Sciatic nerve (tissue), 2 donors: ENCODE results near the gene DCK. TPM values are rescaled to one million over a fixed set of nuclear protein-coding genes. Genes with fewer than 3 reads are reported as not detected.
"Not testable (repeated sequence)": the region's sequence is repeated elsewhere in the genome, so short reads cannot be mapped to it uniquely, and the experiment has no call there.

Source experiments
- ATAC-seq: fragments of 200-7000 bp; cut with Tn5 transposase; one replicate; pipeline ENCODE4 v1.9.1; 2020; ENCODE audit warnings: mild to moderate bottlenecking, moderate library complexity
- DNase-seq: peaks from one replicate; pipeline ENCODE4 v3.0.0-alpha.2; 2020; ENCODE audit warnings: low spot score
- intact Hi-C: fragments of 100-400 bp; cut with DNase I; formaldehyde crosslinking; loops from one replicate; pipeline ENCODE4 v1.14.2; 2022
- total RNA-seq: library from RNA; stranded (reverse); fragmentation: NEBNext Ultra II Directional; extraction: Animal tissue kit (Norgen Biotek cat#: 25700); gene quantifications from one replicate; pipeline ENCODE4 v1.2.1, GENCODE V29; 2021
- donor health status: DM: no; HTN: no; CAD: no.
- donor health status: DM: no; HTN: no; CAD: no.

The DCK gene
- total RNA-seq, 1 donor from 2014 or later = 12.6 TPM

DNA sequence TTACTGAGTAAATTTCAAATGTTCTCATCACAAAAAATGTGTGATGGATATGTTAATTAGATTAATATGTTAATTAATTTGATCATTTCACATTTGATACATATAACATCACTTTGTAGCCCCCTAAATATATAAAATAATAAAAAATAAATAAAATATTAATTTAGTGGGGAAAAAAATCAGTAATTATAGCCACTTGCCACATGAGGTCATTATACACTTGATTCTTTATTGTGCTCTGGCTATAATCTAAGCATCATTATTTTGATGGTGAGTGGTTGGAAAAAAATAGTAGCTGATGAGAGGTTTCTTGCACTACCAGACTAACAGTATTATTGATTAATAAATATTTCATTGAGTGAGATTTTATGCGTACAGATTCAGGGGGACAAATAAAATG, 57.4 kb downstream of the DCK start:
- intact Hi-C loops = no loop called here
- DNase-seq (no peak), ATAC-seq (no peak)

DNA sequence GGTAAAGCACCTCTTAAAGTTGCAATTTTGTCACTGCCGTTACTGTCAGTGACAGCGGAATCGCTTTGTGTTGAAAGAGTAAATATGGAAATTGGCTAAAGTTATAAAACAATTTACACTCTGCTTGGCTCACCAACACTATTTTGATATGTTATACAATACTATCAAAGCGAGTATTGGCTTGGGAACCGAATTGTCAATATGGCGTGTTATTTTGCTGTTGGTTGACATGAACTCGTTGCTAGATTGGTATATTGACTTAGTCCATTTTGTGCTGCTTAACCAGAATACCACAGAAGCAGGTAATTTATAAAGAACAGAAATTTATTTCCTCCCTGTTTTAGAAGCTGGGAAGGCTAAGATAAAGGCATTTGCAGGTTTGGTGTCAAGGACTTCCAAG, 58.6 kb downstream of the DCK start:
- DNase-seq (no peak), ATAC-seq (no peak)
- intact Hi-C loops = no loop called here

DNA sequence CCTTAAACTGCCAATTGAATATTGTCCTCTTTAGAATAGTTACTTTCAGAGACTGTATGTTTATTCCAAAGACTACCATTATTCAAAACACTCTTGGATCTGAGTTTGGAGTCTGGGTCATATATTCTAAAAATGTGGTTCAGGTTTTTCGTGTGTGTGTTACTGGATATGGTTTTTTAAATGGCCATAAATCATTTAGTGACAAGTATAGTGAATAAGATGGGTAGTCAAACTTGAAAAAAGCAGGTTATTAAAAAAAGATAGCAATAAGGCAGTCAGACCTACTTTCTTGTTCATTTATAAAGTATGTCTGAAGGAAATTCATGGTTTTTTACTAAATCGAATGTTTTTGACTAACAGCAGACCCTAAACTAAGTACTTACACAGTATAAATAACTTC, 59.3 kb downstream of the DCK start:
- no peak for ATAC-seq
- no peak for DNase-seq
- intact Hi-C loops = no loop called here

DNA sequence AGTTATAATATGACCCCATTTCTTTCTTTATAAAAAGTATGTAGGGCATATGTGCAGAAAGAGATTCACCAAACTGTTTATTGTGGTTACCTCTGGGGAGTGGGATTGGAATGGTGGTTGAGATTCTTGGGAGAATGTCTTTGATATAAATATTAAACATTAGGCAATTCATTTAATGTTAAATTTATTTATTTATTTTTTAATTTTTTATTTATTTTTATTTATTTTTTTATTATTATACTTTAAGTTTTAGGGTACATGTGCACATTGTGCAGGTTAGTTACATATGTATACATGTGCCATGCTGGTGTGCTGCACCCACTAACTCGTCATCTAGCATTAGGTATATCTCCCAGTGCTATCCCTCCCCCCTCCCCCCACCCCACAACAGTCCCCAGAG, 60.2 kb downstream of the DCK start:
- DNase-seq, ATAC-seq: not testable (repeated sequence)

DNA sequence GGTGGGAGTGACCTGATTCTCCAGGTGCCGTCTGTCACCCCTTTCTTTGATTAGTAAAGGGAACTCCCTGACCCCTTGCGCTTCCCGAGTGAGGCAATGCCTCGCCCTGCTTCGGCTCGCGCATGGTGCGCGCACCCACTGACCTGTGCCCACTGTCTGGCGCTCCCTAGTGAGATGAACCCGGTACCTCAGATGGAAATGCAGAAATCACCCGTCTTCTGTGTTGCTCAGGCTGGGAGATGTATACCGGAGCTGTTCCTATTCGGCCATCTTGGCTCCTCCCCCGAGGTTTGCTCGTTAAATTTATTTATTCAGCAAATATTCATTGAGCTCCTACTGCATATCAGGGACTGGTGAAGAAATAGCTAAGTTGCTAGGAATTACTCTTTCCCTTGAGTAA, 66.1 kb downstream of the DCK start:
- ATAC-seq, intact Hi-C loops, DNase-seq: not testable (repeated sequence)

More for the DNA sequence above, 60.2 kb downstream of the DCK start:
- intact Hi-C loops = not testable (repeated sequence)

DNA sequence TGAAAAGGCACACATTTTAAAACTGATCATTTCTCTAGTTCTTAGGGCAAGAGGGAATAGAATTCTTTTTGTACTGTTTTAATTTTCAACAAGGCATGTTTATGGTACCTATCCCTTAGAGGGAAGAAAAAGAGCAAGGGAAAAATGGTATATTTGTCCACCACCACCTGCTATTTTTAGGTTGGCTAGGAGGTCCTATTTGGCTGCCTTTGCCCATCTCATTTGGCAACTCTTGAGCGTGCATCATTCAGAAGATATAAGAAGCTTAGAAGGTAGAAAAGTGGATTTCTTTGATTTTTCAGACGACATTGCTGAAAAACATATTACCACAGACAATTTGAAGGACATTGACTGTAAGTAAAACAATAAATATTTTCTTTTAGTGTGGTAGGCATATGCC, 69.0 kb downstream of the DCK start:
- DNase-seq = no peak
- no peak for ATAC-seq
- intact Hi-C loops = no loop called here

DNA sequence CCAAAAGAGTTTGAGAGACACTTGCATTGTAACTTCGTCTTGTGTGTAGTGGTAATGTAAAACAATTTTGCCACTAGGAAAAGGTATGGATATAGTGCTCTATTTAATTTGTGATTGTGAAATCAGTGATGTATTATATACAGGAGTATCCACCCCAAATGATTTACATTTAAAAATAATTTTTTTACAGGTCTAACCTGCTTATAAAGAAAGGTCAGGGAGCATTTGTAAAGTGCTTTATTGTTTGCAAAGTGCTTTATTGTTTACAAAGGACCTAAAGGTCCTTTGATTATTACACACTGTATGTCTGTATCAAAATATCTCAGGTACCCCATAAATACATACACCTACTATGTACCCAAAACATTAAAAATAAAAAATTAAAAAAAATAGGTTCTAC, 70.3 kb downstream of the DCK start:
- intact Hi-C loops = no loop called here
- DNase-seq = no peak
- ATAC-seq = no peak

DNA sequence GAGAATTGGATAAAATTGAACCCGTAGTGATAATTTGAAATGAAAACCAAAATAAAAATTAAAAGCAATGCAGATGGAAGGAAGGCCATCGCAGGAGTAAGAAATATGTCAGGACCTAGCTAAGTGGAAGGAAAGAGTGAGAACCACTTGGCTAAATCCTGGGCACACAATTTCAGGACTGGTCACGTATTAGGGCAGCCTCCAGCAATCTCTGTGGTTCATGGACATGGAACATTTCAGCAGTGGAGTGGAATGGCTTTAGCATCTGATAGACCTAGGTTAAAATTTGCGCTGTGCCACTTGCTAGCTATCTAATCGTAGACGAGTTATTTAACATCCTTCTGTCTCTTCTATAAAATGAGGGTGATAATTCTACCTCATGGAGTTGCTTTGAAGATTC, 71.1 kb downstream of the DCK start:
- DNase-seq (no peak), ATAC-seq (no peak)
- intact Hi-C loops = no loop called here

DNA sequence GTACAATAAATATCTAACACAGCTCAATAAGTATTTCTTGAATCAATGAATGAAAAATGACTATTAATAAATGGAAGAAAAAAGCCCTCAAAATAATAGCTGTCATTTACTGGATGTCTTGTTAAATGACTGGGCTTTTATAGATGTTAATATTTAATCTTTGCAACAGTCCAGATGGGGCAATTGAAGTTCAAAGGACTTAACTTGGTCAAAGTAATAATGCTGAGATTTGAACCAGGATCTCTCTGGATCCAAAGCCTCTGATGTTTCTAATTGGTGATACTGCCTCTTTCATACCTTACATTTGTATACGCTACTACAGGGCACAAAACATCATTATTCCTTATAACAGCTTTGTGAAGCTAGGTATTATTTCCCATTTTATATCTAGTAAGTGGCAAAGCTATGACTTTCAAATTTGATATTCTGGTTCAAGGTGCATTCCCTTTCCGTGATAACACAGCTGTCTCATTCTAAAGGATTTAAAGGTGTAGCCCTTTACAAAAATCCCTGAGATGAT, 72.6 kb downstream of the DCK start:
- intact Hi-C loops = no loop called here
- DNase-seq = no peak
- no peak for ATAC-seq

DNA sequence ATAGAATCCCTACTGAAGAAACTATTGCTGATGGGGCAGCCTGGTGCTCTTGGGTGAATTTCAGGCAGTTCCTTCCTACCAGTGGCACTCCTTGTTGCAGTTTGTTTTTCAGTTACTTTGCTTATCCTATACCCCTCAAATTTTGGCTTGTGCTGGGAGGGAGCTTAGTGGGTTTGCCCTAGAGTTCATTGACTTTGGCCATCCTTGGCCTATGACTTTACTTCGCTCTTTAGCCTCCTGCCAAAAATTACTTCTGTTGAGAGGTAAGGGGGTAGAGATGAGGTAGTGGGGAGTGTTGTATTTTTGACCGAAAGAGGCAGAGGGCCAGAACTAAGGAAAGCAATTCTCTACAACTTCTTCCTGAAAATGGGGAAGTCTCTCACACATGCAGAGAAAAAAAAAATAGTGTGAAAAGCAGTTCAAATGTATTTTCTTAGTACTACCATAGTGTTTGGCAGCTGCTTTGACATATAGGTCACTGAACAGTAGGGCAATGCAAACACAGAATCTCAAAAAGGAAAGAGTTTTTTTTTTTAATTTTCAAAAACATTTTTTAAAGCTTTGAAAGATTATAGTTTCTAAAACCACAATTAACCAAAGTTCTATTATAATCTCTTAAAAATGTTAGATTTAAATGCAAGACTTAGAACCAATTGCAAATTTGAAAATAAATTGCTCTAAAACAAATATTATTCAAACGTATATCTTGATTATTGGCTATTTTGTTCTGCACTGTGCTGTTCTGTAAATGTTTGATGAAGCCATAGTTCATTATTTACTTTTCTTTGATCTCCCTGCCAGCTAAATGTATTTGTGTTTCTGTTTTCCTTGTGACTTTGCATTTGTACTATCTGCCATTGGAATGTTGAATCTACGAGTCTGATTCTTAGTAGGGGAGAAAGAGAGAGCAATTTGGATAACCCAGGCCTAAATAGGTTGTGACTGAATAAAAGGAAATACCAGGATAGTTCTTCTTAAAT, 73.6 kb downstream of the DCK start:
- DNase-seq (no peak), ATAC-seq (no peak)
- intact Hi-C loops = no loop called here

DNA sequence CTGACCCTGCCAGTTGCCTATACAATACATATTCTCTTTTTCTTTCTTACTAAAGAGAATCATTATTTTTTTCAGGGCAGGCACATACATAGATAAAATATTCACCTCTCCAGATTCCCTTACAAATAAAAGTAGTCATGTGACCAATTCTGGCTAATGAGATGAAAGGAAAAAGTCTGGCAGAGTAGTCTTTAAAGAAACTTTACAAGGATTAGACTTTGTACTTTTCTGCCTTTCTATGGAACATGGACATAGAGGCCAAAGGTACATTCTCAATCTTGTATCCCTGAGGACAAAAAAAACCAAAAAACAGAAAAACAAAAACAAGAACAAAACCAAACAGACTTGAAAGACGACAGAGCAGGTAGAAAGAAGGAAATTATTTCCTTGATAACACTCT, 75.6 kb downstream of the DCK start:
- ATAC-seq = no peak
- no peak for DNase-seq
- intact Hi-C loops = no loop called here

DNA sequence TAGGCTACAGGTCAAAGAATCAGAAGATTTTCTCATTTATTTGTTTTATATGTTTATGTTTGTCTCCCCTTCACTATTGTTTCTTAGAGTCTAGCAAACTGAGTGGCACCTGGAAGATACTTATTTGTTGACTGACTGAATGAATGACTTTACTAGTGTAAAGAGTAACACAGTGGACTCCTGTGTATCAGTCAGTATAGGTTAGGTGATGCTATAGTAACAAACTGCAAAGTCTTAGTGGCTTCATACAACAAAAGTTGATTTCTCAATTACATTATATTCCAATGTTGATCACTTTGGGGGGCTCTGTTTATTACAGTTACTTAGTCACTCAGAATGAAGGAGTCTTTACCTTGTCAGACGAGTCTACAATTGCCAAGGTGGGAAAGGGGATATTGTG, 76.6 kb downstream of the DCK start:
- intact Hi-C loops = no loop called here
- ATAC-seq = no peak
- no peak for DNase-seq

DNA sequence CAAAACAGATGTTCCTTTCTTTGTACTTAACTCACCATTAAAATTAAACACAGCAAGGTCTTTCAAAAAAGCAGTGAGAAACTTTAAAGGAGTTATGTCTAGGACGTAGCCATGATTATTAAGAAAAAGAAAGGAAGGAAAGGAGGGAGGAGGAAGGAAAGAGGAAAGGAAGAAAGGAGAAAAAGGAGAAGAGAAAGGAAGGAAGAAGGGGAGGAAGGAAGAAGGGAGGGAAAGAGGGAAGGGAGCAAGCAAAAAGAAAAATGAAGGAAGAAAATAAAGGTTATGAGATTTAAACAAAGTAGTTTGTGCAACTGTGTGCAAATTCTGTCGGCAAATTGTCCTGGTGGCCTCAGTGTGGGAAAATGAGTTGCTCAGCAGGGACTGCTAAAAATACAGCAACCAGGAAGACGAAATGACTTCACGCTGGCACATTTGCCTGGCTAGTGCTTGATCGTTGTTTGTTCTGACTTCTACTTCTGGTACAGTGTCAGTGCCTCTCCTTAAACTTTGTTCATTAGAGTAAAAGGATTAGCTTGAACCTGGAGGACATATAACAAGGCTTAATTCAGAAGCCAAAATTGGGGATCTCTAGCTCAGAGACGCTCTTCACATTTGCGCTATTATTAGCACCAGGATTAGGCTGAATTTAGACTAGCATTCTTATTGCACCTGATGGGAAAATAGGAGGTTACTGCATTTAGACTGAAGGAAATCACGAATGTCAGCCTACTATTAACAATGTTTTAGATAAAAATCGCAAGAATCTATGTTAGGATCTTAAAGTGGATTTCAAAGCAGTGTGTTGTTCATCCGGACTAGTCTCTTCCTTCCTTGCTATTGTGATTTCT, 81.2 kb downstream of the DCK start:
- intact Hi-C loops = no loop called here
- ATAC-seq = no peak
- no peak for DNase-seq

Other genes with a start within 250 kb of the DCK start
- 38.9 TPM for gene GRSF1, start 153.8 kb upstream of the DCK start, total RNA-seq
- 34.3 TPM for gene MOB1B, start 91.3 kb upstream of the DCK start, total RNA-seq